Measurements from ENCODE around the gene MBOAT7. TPM values are rescaled to one million over a fixed set of nuclear protein-coding genes. Genes with fewer than 3 reads are reported as not detected.
"Not testable (repeated sequence)": the region's sequence is repeated elsewhere in the genome, so short reads cannot be mapped to it uniquely, and the experiment has no call there.

The MBOAT7 gene
- total RNA-seq, 2 experiments from 2014 or later = 107 to 112 TPM

- ChIA-PET POLR2A (interaction anchor here (0.6 to 7.8 kb wide), 4 partner anchors 10 to 22 kb away, joined by 3 to 103 read pairs (median 44); partner anchors contain the start of gene RPS9), CTCF (interaction anchor here (1.8 kb wide), 1 partner anchor 80 kb away, joined by 5 read pairs; no protein-coding TSS in a partner anchor)
- H3K9me3 Mint-ChIP-seq = no peaks in the 10 kb centered on the region
Measured at GRCh38 chr19:54186351-54186750, 3.0 kb downstream of the MBOAT7 start.

DNA sequence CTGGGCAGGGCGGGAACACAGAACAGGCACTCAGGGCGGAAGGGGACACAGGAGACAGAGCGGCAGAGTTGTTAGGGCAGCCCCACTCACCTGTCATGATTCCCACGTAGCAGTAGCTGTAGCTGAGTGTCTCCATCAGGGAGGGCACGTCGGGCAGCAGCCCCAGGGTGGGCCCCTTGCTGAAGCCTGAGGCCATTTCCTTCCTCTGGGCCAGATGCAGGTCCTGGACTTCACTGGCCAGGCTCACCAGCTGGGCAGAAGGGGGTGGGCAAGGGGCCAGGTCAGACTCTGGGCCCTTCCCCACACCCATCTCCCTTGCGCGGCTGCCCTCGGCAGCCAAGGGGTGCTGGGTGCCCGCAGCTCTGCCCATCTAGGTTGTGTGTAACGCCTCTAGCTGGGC lies 5.9 kb downstream of the MBOAT7 start:
- CTCF ChIA-PET = no interaction called here
- POLR2A ChIA-PET = no interaction called here
- H3K27ac Mint-ChIP-seq = no peak overlapping the region
- H3K4me1 Mint-ChIP-seq (ENCODE audit: low read depth) = peaks cover 14% of the 10 kb centered on the region
- no peak for DNase-seq
- H3K36me3 Mint-ChIP-seq = peaks cover 39% of the 10 kb centered on the region
- H3K4me3 Mint-ChIP-seq = no peak overlapping the region
- intact Hi-C loops (cut with micrococcal nuclease) = no loop called here
- H3K27me3 Mint-ChIP-seq = no peaks in the 10 kb centered on the region
- no peaks in the 10 kb centered on the region for H3K9me3 Mint-ChIP-seq

More at GRCh38 chr19:54186351-54186750, 3.0 kb downstream of the MBOAT7 start:
- intact Hi-C loops (cut with micrococcal nuclease) = no loop called here
- H3K4me3 Mint-ChIP-seq = no peak overlapping the region
- no peak overlapping the region for H3K27ac Mint-ChIP-seq
- no peak for DNase-seq
- peaks cover 14% of the 10 kb centered on the region for H3K4me1 Mint-ChIP-seq (ENCODE audit: low read depth)
- H3K27me3 Mint-ChIP-seq = no peaks in the 10 kb centered on the region
- H3K36me3 Mint-ChIP-seq = peaks cover 23% of the 10 kb centered on the region

- intact Hi-C loops (cut with micrococcal nuclease); POLR2A ChIA-PET; DNase-seq; H3K4me3 Mint-ChIP-seq; H3K27me3 Mint-ChIP-seq; CTCF ChIA-PET; H3K9me3 Mint-ChIP-seq; H3K4me1 Mint-ChIP-seq (ENCODE audit: low read depth); H3K27ac Mint-ChIP-seq: not testable (repeated sequence)
- H3K36me3 Mint-ChIP-seq = peaks cover 39% of the 10 kb centered on the region
Measured at GRCh38 chr19:54181894-54182293, 7.5 kb downstream of the MBOAT7 start.

DNA sequence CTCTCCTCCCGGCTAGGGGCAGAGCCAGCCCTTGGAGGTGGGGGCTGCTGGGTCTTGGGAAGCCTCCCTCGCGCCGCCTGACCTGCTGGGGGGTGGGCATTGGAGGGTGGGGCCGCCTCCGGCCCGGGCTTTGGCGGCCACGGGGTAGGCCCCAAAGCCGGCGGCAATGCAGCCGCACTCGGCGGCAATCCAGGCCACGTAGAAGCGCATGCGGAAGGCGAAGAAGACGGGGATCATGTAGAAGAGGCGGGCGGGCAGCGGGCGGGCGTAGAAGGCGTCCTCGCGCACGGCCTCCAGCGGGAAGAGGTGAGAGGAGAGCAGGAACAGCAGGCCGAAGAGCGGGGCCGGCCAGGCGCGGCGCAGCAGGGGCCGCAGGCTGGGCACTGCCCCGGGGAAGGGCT lies 8.7 kb downstream of the MBOAT7 start:
- Mint-ChIP-seq H3K36me3 (peaks cover 37% of the 10 kb centered on the region), H3K27me3 (no peaks in the 10 kb centered on the region), H3K9me3 (no peaks in the 10 kb centered on the region), H3K4me1 (ENCODE audit: low read depth) (no peaks in the 10 kb centered on the region), H3K27ac (no peak overlapping the region), H3K4me3 (no peak overlapping the region)
- CTCF ChIA-PET = no interaction called here
- POLR2A ChIA-PET = no interaction called here
- intact Hi-C loops (cut with micrococcal nuclease) = no loop called here
- no peak for DNase-seq

DNA sequence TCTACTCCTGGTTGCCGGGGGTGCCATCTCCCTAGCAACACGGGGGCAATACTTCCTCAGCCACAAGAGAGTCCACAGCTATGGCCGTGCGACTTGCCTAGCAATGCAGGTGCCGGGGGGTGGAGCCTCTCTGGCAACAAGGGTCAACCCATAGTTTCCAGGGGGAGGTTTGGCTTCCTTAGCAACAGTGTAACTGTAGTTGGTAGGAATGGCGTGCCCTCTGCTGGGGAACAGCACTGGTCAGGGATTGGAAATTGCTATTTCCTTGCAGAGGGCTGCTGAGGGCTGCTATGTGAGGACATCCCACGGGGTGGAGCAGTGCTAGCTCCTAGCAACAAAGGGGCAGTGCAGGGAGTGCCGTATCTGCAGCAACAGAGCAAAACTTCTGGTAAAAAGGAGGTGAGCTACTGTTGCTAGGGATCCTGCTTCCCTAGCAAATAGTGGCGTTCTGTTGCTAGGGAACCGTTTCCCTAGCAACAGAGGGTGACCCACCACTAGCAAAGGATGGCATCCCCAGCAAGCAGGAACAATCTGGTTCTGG lies 9.4 kb downstream of the MBOAT7 start:
- no peak for DNase-seq
- peaks cover 33% of the 10 kb centered on the region for H3K36me3 Mint-ChIP-seq
- no peak overlapping the region for H3K4me3 Mint-ChIP-seq
- POLR2A ChIA-PET = no interaction called here
- H3K27ac Mint-ChIP-seq = no peak overlapping the region
- no peaks in the 10 kb centered on the region for H3K27me3 Mint-ChIP-seq
- no peaks in the 10 kb centered on the region for H3K9me3 Mint-ChIP-seq
- intact Hi-C loops (cut with micrococcal nuclease) = no loop called here
- CTCF ChIA-PET = no interaction called here
- no peaks in the 10 kb centered on the region for H3K4me1 Mint-ChIP-seq (ENCODE audit: low read depth)

GRCh38 chr19:54179262-54179852 lies 10.0 kb downstream of the MBOAT7 start:
- H3K9me3 Mint-ChIP-seq = no peaks in the 10 kb centered on the region
- H3K27me3 Mint-ChIP-seq = no peaks in the 10 kb centered on the region
- H3K27ac Mint-ChIP-seq = no peak overlapping the region
- intact Hi-C loops (cut with micrococcal nuclease) = no loop called here
- ChIA-PET CTCF (no interaction called here), POLR2A (no interaction called here)
- H3K4me3 Mint-ChIP-seq = no peak overlapping the region
- DNase-seq = no peak
- H3K4me1 Mint-ChIP-seq (ENCODE audit: low read depth) = no peaks in the 10 kb centered on the region
- peaks cover 33% of the 10 kb centered on the region for H3K36me3 Mint-ChIP-seq

- Mint-ChIP-seq H3K9me3 (no peaks in the 10 kb centered on the region), H3K4me3 (no peak overlapping the region)
Measured at GRCh38 chr19:54178581-54179261, 10.7 kb downstream of the MBOAT7 start.

DNA sequence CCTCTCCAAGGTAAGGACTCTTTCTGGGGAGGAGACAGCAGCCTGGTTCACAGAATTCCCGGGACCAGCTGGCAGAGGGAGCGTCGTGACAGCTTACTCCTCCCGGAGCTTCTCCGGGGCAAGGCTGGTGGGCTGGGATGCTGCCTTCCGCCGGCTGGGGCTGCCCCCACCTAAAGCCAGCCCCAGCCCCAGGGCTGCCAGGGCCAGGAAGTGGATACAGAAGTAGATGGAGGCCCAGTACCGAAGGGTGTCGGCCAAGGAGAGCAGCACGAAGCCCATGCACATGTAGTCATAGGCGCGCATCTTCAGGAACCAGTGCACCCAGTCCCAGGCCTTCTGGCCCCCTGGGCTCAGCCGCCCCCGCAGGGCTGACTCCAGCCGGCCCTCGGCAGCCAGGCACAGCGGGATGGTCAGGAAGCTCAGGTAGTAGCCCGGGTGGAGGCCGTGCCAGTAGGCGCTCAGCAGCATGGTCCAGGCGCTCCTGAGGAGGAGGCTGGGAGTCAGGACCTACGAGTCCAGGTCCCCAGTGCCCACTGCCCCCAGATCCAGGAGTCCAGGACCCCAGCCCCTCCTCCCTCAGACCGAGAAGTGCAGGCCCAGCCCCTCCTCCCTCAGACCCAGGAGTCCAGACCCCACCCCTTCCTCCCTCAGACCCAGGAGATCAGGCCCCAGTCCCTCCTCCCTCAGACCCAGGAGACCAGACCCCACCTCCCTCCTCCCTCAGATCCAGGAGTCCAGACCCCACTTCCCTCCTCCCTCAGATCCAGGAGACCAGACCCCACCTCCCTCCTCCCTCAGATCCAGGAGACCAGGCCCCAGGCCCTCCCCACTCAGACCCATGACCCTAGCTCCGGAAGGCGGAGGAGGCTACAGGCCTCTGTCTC lies 15.2 kb downstream of the MBOAT7 start:
- CTCF ChIA-PET = interaction anchor here (0.8 to 1.8 kb wide), 2 partner anchors 34 to 92 kb away, joined by 6 read pairs; no protein-coding TSS in a partner anchor
- POLR2A ChIA-PET = interaction anchor here (1.0 kb wide), 2 partner anchors 15 to 27 kb away, joined by 3 to 4 read pairs; partner anchors contain the start of genes MBOAT7 and RPS9
- H3K4me3 Mint-ChIP-seq = no peak overlapping the region
- no peak overlapping the region for H3K27ac Mint-ChIP-seq
- no peak for DNase-seq
- H3K4me1 Mint-ChIP-seq (ENCODE audit: low read depth) = no peaks in the 10 kb centered on the region
- intact Hi-C loops (cut with micrococcal nuclease) = no loop called here
- H3K9me3 Mint-ChIP-seq = no peaks in the 10 kb centered on the region
- no peaks in the 10 kb centered on the region for H3K27me3 Mint-ChIP-seq
- peaks cover 18% of the 10 kb centered on the region for H3K36me3 Mint-ChIP-seq

More at GRCh38 chr19:54178581-54179261, 10.7 kb downstream of the MBOAT7 start:
- Mint-ChIP-seq H3K4me1 (ENCODE audit: low read depth) (no peaks in the 10 kb centered on the region), H3K27me3 (no peaks in the 10 kb centered on the region), H3K36me3 (peaks cover 31% of the 10 kb centered on the region), H3K27ac (no peak overlapping the region)
- intact Hi-C loops (cut with micrococcal nuclease) = no loop called here
- ChIA-PET CTCF (no interaction called here), POLR2A (no interaction called here)
- peak; percentile 54 for DNase-seq

- H3K27me3 Mint-ChIP-seq = no peaks in the 10 kb centered on the region
- intact Hi-C loops (cut with micrococcal nuclease) = no loop called here
- no peak for DNase-seq
- H3K9me3 Mint-ChIP-seq = no peaks in the 10 kb centered on the region
- ChIA-PET POLR2A (interaction anchor here (1.0 to 1.1 kb wide), 4 partner anchors 14 to 93 kb away, joined by 3 to 4 read pairs (median 3); partner anchors contain the start of genes LENG1, MBOAT7 and RPS9), CTCF (interaction anchor here (1.1 to 1.8 kb wide), 2 partner anchors 58 to 93 kb away, joined by 3 to 6 read pairs; no protein-coding TSS in a partner anchor)
- peaks cover 9% of the 10 kb centered on the region for H3K36me3 Mint-ChIP-seq
- H3K4me1 Mint-ChIP-seq (ENCODE audit: low read depth) = no peaks in the 10 kb centered on the region
- H3K4me3 Mint-ChIP-seq = no peak overlapping the region
- no peak overlapping the region for H3K27ac Mint-ChIP-seq
Measured at GRCh38 chr19:54173359-54173699, 16.1 kb downstream of the MBOAT7 start.

GRCh38 chr19:54172471-54173358 lies 16.7 kb downstream of the MBOAT7 start, which contains the start of gene TMC4:
TMC4 (minus strand) TSS chr19:54173160; CDS start chr19:54173117, 43 bp downstream.
- intact Hi-C loops (cut with micrococcal nuclease) = no loop called here
- no peaks in the 10 kb centered on the region for H3K9me3 Mint-ChIP-seq
- DNase-seq = no peak
- no peaks in the 10 kb centered on the region for H3K4me1 Mint-ChIP-seq (ENCODE audit: low read depth)
- POLR2A ChIA-PET = interaction anchor here (0.5 to 1.1 kb wide), 6 partner anchors 13 to 206 kb away, joined by 3 to 4 read pairs (median 3); partner anchors contain the start of genes LENG1, MBOAT7 and RPS9
- H3K27ac Mint-ChIP-seq = no peak within 1 kb of the TSS
- no peaks in the 10 kb centered on the region for H3K27me3 Mint-ChIP-seq
- peaks cover 5% of the 10 kb centered on the region for H3K36me3 Mint-ChIP-seq
- no peak within 1 kb of the TSS for H3K4me3 Mint-ChIP-seq
- CTCF ChIA-PET = interaction anchor here (1.1 to 1.8 kb wide), 2 partner anchors 59 to 94 kb away, joined by 3 to 6 read pairs; no protein-coding TSS in a partner anchor
